Panc1 (cell line): ENCODE measurements around the gene PTPRA. TPM values are rescaled to one million over a fixed set of nuclear protein-coding genes. Genes with fewer than 3 reads are reported as not detected.

Experiments used
- ATAC-seq: fragments of 200-7000 bp; cut with Tn5 transposase; 2 replicates; pipeline ENCODE4 v1.9.1; 2020; ENCODE audit warnings: mild to moderate bottlenecking, moderate library complexity
- BruUV-seq: library from RNA; stranded (reverse); fragments of 400-500 nt; replicated peaks from 2 replicates; lab custom pipeline; 2021; lab: Mats Ljungman, UMichigan
- CTCF ChIA-PET: fragments of 300-600 bp; sonication (Branson Sonifier 250); formaldehyde crosslinking; loops from one replicate; lab custom pipeline; 2022; ENCODE audit warnings: antibody characterized with exemption; lab: Charles Lee
- POLR2A ChIA-PET: fragments of 300-600 bp; sonication (Branson Sonifier 250); formaldehyde crosslinking; loops from one replicate; lab custom pipeline; 2022; ENCODE audit warnings: antibody characterized with exemption; lab: Charles Lee
- DNase-seq: peaks from one replicate; pipeline ENCODE4 v3.0.0-alpha.2; 2010; ENCODE audit warnings: low read depth, low spot score
- H3K27ac ChIP-seq: 2 replicates; pipeline ENCODE4 v1.5.1; 2011; ENCODE audit warnings: mild to moderate bottlenecking, low read length, inconsistent platforms
- H3K27me3 ChIP-seq: fragments of 200-500 bp; sonication (Bioruptor generic); 2 replicates; pipeline ENCODE4 v1.6.0; 2014; ENCODE audit warnings: low read length, inconsistent platforms; ENCODE audit not compliant: control insufficient read depth, insufficient read depth
- H3K36me3 ChIP-seq: fragments of 200-500 bp; sonication (Bioruptor generic); 2 replicates; pipeline ENCODE4 v1.5.1; 2014; ENCODE audit warnings: inconsistent platforms, mild to moderate bottlenecking, low read length, moderate library complexity; ENCODE audit not compliant: control insufficient read depth, insufficient read depth
- H3K4me1 ChIP-seq: 2 replicates; pipeline ENCODE4 v1.5.1; 2011; ENCODE audit warnings: inconsistent platforms, mild to moderate bottlenecking, low read length, moderate library complexity; ENCODE audit not compliant: control insufficient read depth, insufficient read depth
- H3K4me3 ChIP-seq, 2 experiments: 2 replicates each; pipeline ENCODE4 v1.5.1; 2011 to 2012; ENCODE audit warnings: low read depth in 2 of 2, low read length in 2 of 2, mild to moderate bottlenecking in 2 of 2, inconsistent platforms in 1 of 2, moderate library complexity in 1 of 2
- H3K9me3 ChIP-seq: fragments of 200-500 bp; sonication (Bioruptor generic); 2 replicates; pipeline ENCODE4 v1.5.1; 2014; ENCODE audit warnings: low read depth, mild to moderate bottlenecking, inconsistent platforms, low read length, moderate library complexity; ENCODE audit not compliant: control insufficient read depth, insufficient read depth
- POLR2AphosphoS5 ChIP-seq: IDR thresholded peaks from 2 replicates; pipeline ENCODE4 v1.6.1; 2012; ENCODE audit warnings: mild to moderate bottlenecking, low read depth, low read length, moderate library complexity
- SIN3A ChIP-seq: IDR thresholded peaks from 2 replicates; pipeline ENCODE4 v1.6.1; 2012; ENCODE audit warnings: low read depth, mild to moderate bottlenecking, low read length, moderate library complexity, borderline replicate concordance; ENCODE audit not compliant: insufficient read depth
- TCF7L2 ChIP-seq: IDR thresholded peaks from 2 replicates; pipeline ENCODE4 v1.6.1; 2011; ENCODE audit warnings: mild to moderate bottlenecking, low read depth, low read length, inconsistent platforms
- in situ Hi-C: cut with HindIII; loops from 2 replicates; pipeline ENCODE4 v1.10.0; 2016; ENCODE audit warnings: low sequenced_read_pairs, low pct_unique_long_range_greater_than_20kb
- intact Hi-C: fragments of 100-400 bp; cut with micrococcal nuclease; formaldehyde crosslinking; loops from one replicate; pipeline ENCODE4 v1.10.0; 2022; ENCODE audit not compliant: unreplicated experiment
- total RNA-seq: library from RNA; stranded (reverse); gene quantifications from one replicate; pipeline ENCODE4 v1.2.1, GENCODE V29; 2021; ENCODE audit not compliant: unreplicated experiment
- TF ChIP-seq, protein P1 (sequence below): fragments of 450-650 bp; IDR thresholded peaks from 2 replicates; pipeline ENCODE4 v1.5.1; 2017; ENCODE audit warnings: mild to moderate bottlenecking
- TF ChIP-seq, protein P2 (sequence below), 2 experiments: IDR thresholded peaks; 2 replicates each; pipeline ENCODE4 v1.6.1; 2011 to 2012; ENCODE audit warnings: low read depth in 2 of 2, control low read depth in 1 of 2, low read length in 1 of 2, mild to moderate bottlenecking in 1 of 2, moderate library complexity in 1 of 2; ENCODE audit not compliant: insufficient read depth in 1 of 2

PTPRA gene
- total RNA-seq, 1 experiment from 2014 or later, result 56.6 TPM

GRCh38 chr20:2847802-2848201 lies 25.5 kb upstream of the PTPRA start:
- ChIA-PET CTCF (no interaction called here), POLR2A (no interaction called here)
- ATAC-seq (no peak), DNase-seq (no peak)
- Histone ChIP-seq H3K27ac (no peak overlapping the region), H3K9me3 (no peaks in the 10 kb centered on the region), H3K4me1 (no peaks in the 10 kb centered on the region), H3K27me3 (no peaks in the 10 kb centered on the region), H3K4me3 (no peak overlapping the region), H3K36me3 (no peaks in the 10 kb centered on the region)
- TF ChIP-seq SIN3A, result no peak
- TF ChIP-seq, protein P1, sequence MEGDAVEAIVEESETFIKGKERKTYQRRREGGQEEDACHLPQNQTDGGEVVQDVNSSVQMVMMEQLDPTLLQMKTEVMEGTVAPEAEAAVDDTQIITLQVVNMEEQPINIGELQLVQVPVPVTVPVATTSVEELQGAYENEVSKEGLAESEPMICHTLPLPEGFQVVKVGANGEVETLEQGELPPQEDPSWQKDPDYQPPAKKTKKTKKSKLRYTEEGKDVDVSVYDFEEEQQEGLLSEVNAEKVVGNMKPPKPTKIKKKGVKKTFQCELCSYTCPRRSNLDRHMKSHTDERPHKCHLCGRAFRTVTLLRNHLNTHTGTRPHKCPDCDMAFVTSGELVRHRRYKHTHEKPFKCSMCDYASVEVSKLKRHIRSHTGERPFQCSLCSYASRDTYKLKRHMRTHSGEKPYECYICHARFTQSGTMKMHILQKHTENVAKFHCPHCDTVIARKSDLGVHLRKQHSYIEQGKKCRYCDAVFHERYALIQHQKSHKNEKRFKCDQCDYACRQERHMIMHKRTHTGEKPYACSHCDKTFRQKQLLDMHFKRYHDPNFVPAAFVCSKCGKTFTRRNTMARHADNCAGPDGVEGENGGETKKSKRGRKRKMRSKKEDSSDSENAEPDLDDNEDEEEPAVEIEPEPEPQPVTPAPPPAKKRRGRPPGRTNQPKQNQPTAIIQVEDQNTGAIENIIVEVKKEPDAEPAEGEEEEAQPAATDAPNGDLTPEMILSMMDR, result no peak
- TF ChIP-seq TCF7L2, result no peak
- no peak for TF ChIP-seq POLR2AphosphoS5
- TF ChIP-seq, protein P2, sequence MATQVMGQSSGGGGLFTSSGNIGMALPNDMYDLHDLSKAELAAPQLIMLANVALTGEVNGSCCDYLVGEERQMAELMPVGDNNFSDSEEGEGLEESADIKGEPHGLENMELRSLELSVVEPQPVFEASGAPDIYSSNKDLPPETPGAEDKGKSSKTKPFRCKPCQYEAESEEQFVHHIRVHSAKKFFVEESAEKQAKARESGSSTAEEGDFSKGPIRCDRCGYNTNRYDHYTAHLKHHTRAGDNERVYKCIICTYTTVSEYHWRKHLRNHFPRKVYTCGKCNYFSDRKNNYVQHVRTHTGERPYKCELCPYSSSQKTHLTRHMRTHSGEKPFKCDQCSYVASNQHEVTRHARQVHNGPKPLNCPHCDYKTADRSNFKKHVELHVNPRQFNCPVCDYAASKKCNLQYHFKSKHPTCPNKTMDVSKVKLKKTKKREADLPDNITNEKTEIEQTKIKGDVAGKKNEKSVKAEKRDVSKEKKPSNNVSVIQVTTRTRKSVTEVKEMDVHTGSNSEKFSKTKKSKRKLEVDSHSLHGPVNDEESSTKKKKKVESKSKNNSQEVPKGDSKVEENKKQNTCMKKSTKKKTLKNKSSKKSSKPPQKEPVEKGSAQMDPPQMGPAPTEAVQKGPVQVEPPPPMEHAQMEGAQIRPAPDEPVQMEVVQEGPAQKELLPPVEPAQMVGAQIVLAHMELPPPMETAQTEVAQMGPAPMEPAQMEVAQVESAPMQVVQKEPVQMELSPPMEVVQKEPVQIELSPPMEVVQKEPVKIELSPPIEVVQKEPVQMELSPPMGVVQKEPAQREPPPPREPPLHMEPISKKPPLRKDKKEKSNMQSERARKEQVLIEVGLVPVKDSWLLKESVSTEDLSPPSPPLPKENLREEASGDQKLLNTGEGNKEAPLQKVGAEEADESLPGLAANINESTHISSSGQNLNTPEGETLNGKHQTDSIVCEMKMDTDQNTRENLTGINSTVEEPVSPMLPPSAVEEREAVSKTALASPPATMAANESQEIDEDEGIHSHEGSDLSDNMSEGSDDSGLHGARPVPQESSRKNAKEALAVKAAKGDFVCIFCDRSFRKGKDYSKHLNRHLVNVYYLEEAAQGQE (IDR thresholded peaks at IDR 0.05; ENCODE audit: insufficient read depth in 1 of 2, low read depth in 2 of 2, low read length in 1 of 2), result no peak
- no TSS peak for BruUV-seq
- in situ Hi-C loops (no loop called here), intact Hi-C loops (no loop called here)

GRCh38 chr20:2849529-2849928 lies 23.8 kb upstream of the PTPRA start:
- ATAC-seq, result no peak
- TF ChIP-seq POLR2AphosphoS5 (no peak), SIN3A (no peak), TCF7L2 (no peak)
- TF ChIP-seq, protein P2 (IDR thresholded peaks at IDR 0.05; ENCODE audit: insufficient read depth in 1 of 2, low read depth in 2 of 2, low read length in 1 of 2), result no peak
- TF ChIP-seq, protein P1, result no peak
- no TSS peak for BruUV-seq
- Histone ChIP-seq H3K27me3 (no peaks in the 10 kb centered on the region), H3K4me3 (no peak overlapping the region), H3K4me1 (no peaks in the 10 kb centered on the region), H3K9me3 (no peaks in the 10 kb centered on the region), H3K27ac (no peak overlapping the region), H3K36me3 (no peaks in the 10 kb centered on the region)
- in situ Hi-C loops (no loop called here), intact Hi-C loops (no loop called here)
- CTCF ChIA-PET, result no interaction called here
- no peak for DNase-seq
- POLR2A ChIA-PET, result no interaction called here
